Measurements from ENCODE around the gene PLPP4.
A peak's percentile ranks its signal among the peaks of the same experiment; 100 is the strongest.

The PLPP4 gene

GRCh38 chr10:120480065-120480600, 23.1 kb downstream of the PLPP4 start:
- H3K27ac ChIP-seq: no peak overlapping the region
- no peak overlapping the region for H3K4me3 ChIP-seq (ENCODE audit: low read depth, low read length)
- peak; percentile 51 for TF ChIP-seq CTCF (IDR thresholded peaks at IDR 0.05; ENCODE audit: low read depth, low read length, missing control alignments)
- DNase-seq: no peak
- in situ Hi-C loops (cut with HindIII; ENCODE audit: low pct_ligation_motif_present, low sequenced_read_pairs): no loop called here
- no peaks in the 10 kb centered on the region for H3K27me3 ChIP-seq (replicated peaks)
- H3K36me3 ChIP-seq (replicated peaks): no peaks in the 10 kb centered on the region

DNA sequence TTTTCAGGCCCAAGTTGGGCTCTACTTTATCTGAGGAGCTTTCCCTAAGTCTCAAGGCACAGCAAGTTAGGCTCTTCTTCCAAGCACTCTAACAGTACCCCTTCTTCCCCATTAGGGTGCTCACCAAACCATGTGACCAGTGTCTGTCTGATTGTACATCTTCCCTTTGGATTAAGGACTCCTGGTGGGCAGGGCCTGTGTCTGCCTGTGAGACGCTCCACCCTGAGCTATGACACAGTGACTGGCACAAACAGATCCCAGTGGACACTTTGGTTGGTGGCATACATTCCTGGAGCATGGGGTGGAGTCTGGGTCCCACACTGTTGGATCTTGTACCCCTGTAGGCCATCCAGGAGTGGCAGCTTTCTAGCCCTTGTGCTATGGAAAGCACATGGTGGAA, 23.8 kb downstream of the PLPP4 start:
- Histone ChIP-seq H3K36me3 (replicated peaks) (no peaks in the 10 kb centered on the region), H3K27ac (no peak overlapping the region), H3K4me3 (ENCODE audit: low read depth, low read length) (no peak overlapping the region), H3K27me3 (replicated peaks) (no peaks in the 10 kb centered on the region)
- no peak for DNase-seq
- in situ Hi-C loops (cut with HindIII; ENCODE audit: low pct_ligation_motif_present, low sequenced_read_pairs): no loop called here
- no peak for TF ChIP-seq CTCF (IDR thresholded peaks at IDR 0.05; ENCODE audit: low read depth, low read length, missing control alignments)

GRCh38 chr10:120483006-120483405, 26.0 kb downstream of the PLPP4 start:
- in situ Hi-C loops (cut with HindIII; ENCODE audit: low pct_ligation_motif_present, low sequenced_read_pairs): no loop called here
- no peaks in the 10 kb centered on the region for H3K36me3 ChIP-seq (replicated peaks)
- TF ChIP-seq CTCF (IDR thresholded peaks at IDR 0.05; ENCODE audit: low read depth, low read length, missing control alignments): no peak
- no peak overlapping the region for H3K27ac ChIP-seq
- H3K4me3 ChIP-seq (ENCODE audit: low read depth, low read length): no peak overlapping the region
- DNase-seq: no peak
- no peaks in the 10 kb centered on the region for H3K27me3 ChIP-seq (replicated peaks)

DNA sequence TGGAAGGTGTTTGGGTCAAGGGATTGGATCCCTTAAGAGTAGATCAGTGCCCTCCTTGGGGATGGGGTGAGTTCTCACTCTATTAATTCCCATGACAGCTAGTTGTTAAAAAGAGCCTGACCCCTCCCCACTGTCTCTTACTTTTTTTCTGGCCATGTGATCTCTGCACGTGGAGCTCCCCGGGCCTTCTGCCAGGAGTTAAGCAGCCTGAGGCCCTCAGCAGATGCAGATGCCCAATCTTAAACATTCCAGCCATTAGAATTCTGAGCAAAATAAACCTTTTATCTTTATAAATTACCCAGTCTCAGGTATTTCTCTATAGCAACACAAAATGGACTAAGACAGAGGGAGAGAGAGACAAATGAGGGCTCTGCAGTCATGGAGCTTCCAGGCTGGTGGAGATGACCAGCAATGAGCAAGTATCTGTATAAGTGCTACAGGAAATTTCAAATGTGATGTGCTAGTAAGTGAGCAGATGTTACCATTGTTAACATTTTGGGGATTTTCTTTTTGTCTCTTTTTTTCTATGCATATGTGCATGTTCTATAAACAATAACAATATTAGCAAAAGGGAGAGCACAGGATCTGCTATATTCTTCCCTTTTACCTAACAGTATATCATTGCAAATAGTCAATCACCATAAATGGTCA, 26.7 kb downstream of the PLPP4 start:
- in situ Hi-C loops (cut with HindIII; ENCODE audit: low pct_ligation_motif_present, low sequenced_read_pairs): no loop called here
- DNase-seq: no peak
- Histone ChIP-seq H3K27me3 (replicated peaks) (no peaks in the 10 kb centered on the region), H3K27ac (no peak overlapping the region), H3K36me3 (replicated peaks) (no peaks in the 10 kb centered on the region), H3K4me3 (ENCODE audit: low read depth, low read length) (no peak overlapping the region)
- no peak for TF ChIP-seq CTCF (IDR thresholded peaks at IDR 0.05; ENCODE audit: low read depth, low read length, missing control alignments)

DNA sequence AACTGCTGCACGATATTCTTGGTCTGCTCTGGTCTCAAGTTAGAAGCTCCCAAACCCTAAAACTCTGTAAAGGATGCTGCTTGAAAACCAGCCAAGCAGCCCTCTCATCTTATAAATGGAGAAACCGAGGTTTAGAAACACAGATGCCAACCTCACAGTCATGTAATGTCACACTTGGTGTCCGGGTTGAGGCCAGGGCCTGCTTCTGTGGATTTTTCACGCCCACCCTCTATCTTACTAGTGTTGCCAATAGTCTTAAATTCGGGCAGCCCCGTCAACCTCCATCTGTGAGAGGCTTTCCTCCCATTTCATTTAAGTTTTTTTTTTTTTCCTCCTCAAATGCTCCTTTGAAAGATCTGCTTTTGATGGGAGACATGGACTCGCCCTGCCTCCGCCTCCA, 28.9 kb downstream of the PLPP4 start:
- Histone ChIP-seq H3K27ac (no peak overlapping the region), H3K27me3 (replicated peaks) (no peaks in the 10 kb centered on the region), H3K36me3 (replicated peaks) (no peaks in the 10 kb centered on the region), H3K4me3 (ENCODE audit: low read depth, low read length) (no peak overlapping the region)
- no peak for DNase-seq
- no peak for TF ChIP-seq CTCF (IDR thresholded peaks at IDR 0.05; ENCODE audit: low read depth, low read length, missing control alignments)
- in situ Hi-C loops (cut with HindIII; ENCODE audit: low pct_ligation_motif_present, low sequenced_read_pairs): no loop called here
